IMR-90 (cell line): ENCODE results near the gene CD72. TPM values are rescaled to one million over a fixed set of nuclear protein-coding genes. Genes with fewer than 3 reads are reported as not detected.
A peak's percentile ranks its signal among the peaks of the same experiment; 100 is the strongest.

Source experiments
- ATAC-seq: fragments of 200-7000 bp; cut with Tn5 transposase; 2 replicates; pipeline ENCODE4 v1.9.1; 2020; ENCODE audit warnings: low read depth, mild to moderate bottlenecking, moderate library complexity
- Bru-seq: library from RNA; stranded (reverse); fragments of 400-500 nt; gene quantifications from one replicate; lab custom pipeline; 2021; lab: Mats Ljungman, UMichigan
- BruChase-seq, 2 experiments: library from RNA; stranded (reverse); fragments of 400-500 nt; gene quantifications; one replicate each; lab custom pipeline; 2021; lab: Mats Ljungman, UMichigan
- BruUV-seq: library from RNA; stranded (reverse); fragments of 400-500 nt; replicated peaks from 2 replicates; lab custom pipeline; 2021; lab: Mats Ljungman, UMichigan
- CTCF ChIA-PET: fragments of 300-600 bp; formaldehyde crosslinking; extraction: SDS; loops from one replicate; lab custom pipeline; 2021; ENCODE audit warnings: antibody characterized with exemption; lab: Yijun Ruan, JAX
- POLR2A ChIA-PET: fragments of 300-600 bp; sonication (Branson Sonifier 250); formaldehyde crosslinking; loops from one replicate; lab custom pipeline; 2022; ENCODE audit warnings: antibody characterized with exemption; ENCODE audit not compliant: unreplicated experiment; lab: Charles Lee
- DNase-seq: peaks from one replicate; pipeline ENCODE4 v3.0.0; 2013
- H2AFZ ChIP-seq: replicated peaks from 2 replicates; pipeline ENCODE3; 2013; ENCODE audit warnings: low read length, mild to moderate bottlenecking; ENCODE audit not compliant: poor library complexity
- H2AK5ac ChIP-seq: 2 replicates; pipeline ENCODE4 v1.6.1; 2013; ENCODE audit warnings: low read depth, low read length, inconsistent platforms
- H2AK9ac ChIP-seq: replicated peaks from 2 replicates; pipeline ENCODE3; 2013; ENCODE audit warnings: mild to moderate bottlenecking, low read depth, low read length, moderate library complexity; ENCODE audit not compliant: poor library complexity
- H2BK120ac ChIP-seq: 2 replicates; pipeline ENCODE4 v1.6.1; 2013; ENCODE audit warnings: low read depth, low read length, inconsistent platforms
- H2BK15ac ChIP-seq: 3 replicates; pipeline ENCODE4 v1.6.1; 2013; ENCODE audit warnings: low read depth, low read length, inconsistent platforms
- H2BK20ac ChIP-seq: 2 replicates; pipeline ENCODE4 v1.6.1; 2013; ENCODE audit warnings: low read depth, mild to moderate bottlenecking, inconsistent platforms, low read length, moderate library complexity
- H2BK5ac ChIP-seq: 2 replicates; pipeline ENCODE4 v1.6.1; 2013; ENCODE audit warnings: mild to moderate bottlenecking, low read depth, low read length, inconsistent platforms; ENCODE audit not compliant: poor library complexity, severe bottlenecking
- H3K14ac ChIP-seq: replicated peaks from 2 replicates; pipeline ENCODE4 v1.6.1; 2013; ENCODE audit warnings: low read depth, low read length, inconsistent platforms
- H3K18ac ChIP-seq: 2 replicates; pipeline ENCODE4 v1.6.1; 2013; ENCODE audit warnings: low read depth, low read length, control low read depth
- H3K23ac ChIP-seq: 2 replicates; pipeline ENCODE4 v1.6.1; 2013; ENCODE audit warnings: low read depth, low read length, inconsistent platforms
- H3K27ac ChIP-seq: 2 replicates; pipeline ENCODE4 v1.5.1; 2013; ENCODE audit warnings: mild to moderate bottlenecking, control low read depth, low read length; ENCODE audit not compliant: insufficient read depth
- H3K27me3 ChIP-seq: 2 replicates; pipeline ENCODE4 v1.6.1; 2013; ENCODE audit warnings: low read length; ENCODE audit not compliant: control insufficient read depth, insufficient read depth
- H3K36me3 ChIP-seq: 2 replicates; pipeline ENCODE4 v1.6.1; 2013; ENCODE audit warnings: low read length, mixed read lengths; ENCODE audit not compliant: control insufficient read depth, insufficient read depth
- H3K4ac ChIP-seq: 2 replicates; pipeline ENCODE4 v1.6.1; 2013; ENCODE audit warnings: low read depth, low read length, inconsistent platforms
- H3K4me1 ChIP-seq: 2 replicates; pipeline ENCODE4 v1.6.1; 2013; ENCODE audit warnings: low read length, mixed read lengths; ENCODE audit not compliant: control insufficient read depth, insufficient read depth
- H3K4me2 ChIP-seq: 2 replicates; pipeline ENCODE4 v1.6.1; 2013; ENCODE audit warnings: low read depth, mild to moderate bottlenecking, control low read depth, low read length, moderate library complexity
- H3K4me3 ChIP-seq: 2 replicates; pipeline ENCODE4 v1.5.1; 2013; ENCODE audit warnings: low read depth, mild to moderate bottlenecking, control low read depth, low read length, moderate library complexity; ENCODE audit not compliant: insufficient read depth
- H3K56ac ChIP-seq: 2 replicates; pipeline ENCODE4 v1.6.1; 2013; ENCODE audit warnings: low read length, inconsistent platforms; ENCODE audit not compliant: insufficient read depth; ENCODE audit errors: extremely low read depth
- H3K79me1 ChIP-seq, 2 experiments: 2 replicates each; pipeline ENCODE4 v1.6.1; 2013; ENCODE audit warnings: low read length in 2 of 2, inconsistent platforms in 1 of 2, low read depth in 1 of 2
- H3K9ac ChIP-seq: 2 replicates; pipeline ENCODE4 v1.6.1; 2013; ENCODE audit warnings: low read depth, low read length, control low read depth
- H3K9me1 ChIP-seq: 2 replicates; pipeline ENCODE4 v1.6.1; 2013; ENCODE audit warnings: low read length, inconsistent platforms; ENCODE audit not compliant: insufficient read depth
- H3K9me3 ChIP-seq: 2 replicates; pipeline ENCODE4 v1.6.1; 2013; ENCODE audit warnings: low read length; ENCODE audit not compliant: control insufficient read depth, insufficient read depth
- H4K20me1 ChIP-seq: 2 replicates; pipeline ENCODE4 v1.6.1; 2013; ENCODE audit warnings: low read length, inconsistent platforms; ENCODE audit not compliant: insufficient read depth
- H4K5ac ChIP-seq: 2 replicates; pipeline ENCODE4 v1.6.1; 2013; ENCODE audit warnings: mild to moderate bottlenecking, low read depth, low read length, control low read depth
- H4K8ac ChIP-seq, 2 experiments: 2 replicates each; pipeline ENCODE4 v1.6.1; 2013; ENCODE audit warnings: low read depth in 2 of 2, low read length in 2 of 2, control low read depth in 1 of 2, inconsistent platforms in 1 of 2
- H4K91ac ChIP-seq: 2 replicates; pipeline ENCODE4 v1.6.1; 2013; ENCODE audit warnings: low read depth, low read length, inconsistent platforms; ENCODE audit not compliant: insufficient read depth
- BHLHE40 ChIP-seq: fragments of 150-350 bp; IDR thresholded peaks from 2 replicates; pipeline ENCODE4 v1.6.1; 2016; ENCODE audit warnings: mild to moderate bottlenecking, low read depth, low read length
- CHD1 ChIP-seq: IDR thresholded peaks from 2 replicates; pipeline ENCODE4 v1.6.1; 2012; ENCODE audit warnings: low read depth, low read length, improper control_type of control experiment
- FOS ChIP-seq: fragments of 150-350 bp; IDR thresholded peaks from 2 replicates; pipeline ENCODE4 v1.6.1; 2016; ENCODE audit warnings: low read depth, low read length
- MAFK ChIP-seq: IDR thresholded peaks from 2 replicates; pipeline ENCODE4 v1.6.1; 2012; ENCODE audit warnings: low read depth, low read length, improper control_type of control experiment
- MXI1 ChIP-seq: IDR thresholded peaks from 2 replicates; pipeline ENCODE4 v1.6.1; 2012; ENCODE audit warnings: low read depth, mild to moderate bottlenecking, low read length, moderate library complexity, borderline replicate concordance
- NFE2L2 ChIP-seq: fragments of 150-350 bp; IDR thresholded peaks from 2 replicates; pipeline ENCODE4 v1.6.1; 2016; ENCODE audit warnings: low read depth, mild to moderate bottlenecking, low read length
- POLR2A ChIP-seq: IDR thresholded peaks from 2 replicates; pipeline ENCODE4 v1.6.1; 2012; ENCODE audit warnings: mild to moderate bottlenecking, low read depth, low read length
- RCOR1 ChIP-seq: IDR thresholded peaks from 2 replicates; pipeline ENCODE4 v1.6.1; 2012; ENCODE audit warnings: mild to moderate bottlenecking, low read length, improper control_type of control experiment; ENCODE audit not compliant: insufficient replicate concordance
- RFX5 ChIP-seq: IDR thresholded peaks from 2 replicates; pipeline ENCODE4 v1.8.0; 2012; ENCODE audit warnings: low read depth, mild to moderate bottlenecking, low read length, moderate library complexity
- SMC3 ChIP-seq: fragments of 150-350 bp; IDR thresholded peaks from 2 replicates; pipeline ENCODE4 v1.6.1; 2016; ENCODE audit warnings: low read depth, mild to moderate bottlenecking, antibody characterized with exemption, low read length, moderate library complexity
- WGBS, 2 experiments: methylation state at CpG; one replicate each; pipeline versions ENCODE4 v1.1.5 to v1.1.7; 2013; ENCODE audit warnings: missing lambda C conversion rate in 2 of 2; ENCODE audit not compliant: insufficient read length in 1 of 2; ENCODE audit errors: extremely low coverage in 2 of 2; 5-methylcytosine and 5-hydroxymethylcytosine counted together
- dilution Hi-C: fragments of 300-500 bp; cut with HindIII; formaldehyde crosslinking; loops from one replicate; pipeline ENCODE4 v1.14.3; 2018; ENCODE audit warnings: low sequenced_read_pairs; ENCODE audit not compliant: unreplicated experiment
- in situ Hi-C: fragments of 300-500 bp; cut with MboI; formaldehyde crosslinking; loops from 3 replicates; pipeline ENCODE4 v1.14.3; 2019; ENCODE audit warnings: low sequenced_read_pairs, inconsistent platforms, mixed read lengths
- intact Hi-C: fragments of 100-400 bp; cut with micrococcal nuclease; formaldehyde crosslinking; loops from 2 replicates; pipeline ENCODE4 v1.10.0; 2022
- long read RNA-seq: library from polyadenylated mRNA; unstranded; transcript quantifications from one replicate; pipeline ENCODE4 v2.0.0, GENCODE V29; 2021; ENCODE audit not compliant: unreplicated experiment
- polyA plus RNA-seq, 3 experiments: library from polyadenylated mRNA; depleted of rRNA; stranded (reverse); fragments of >200 nt; gene quantifications; 2 replicates each; pipeline ENCODE4 v1.2.3, GENCODE V29; 2012; ENCODE audit warnings: low replicate concordance in 1 of 3
- total RNA-seq: library from RNA; depleted of rRNA; stranded (reverse); fragments of >200 nt; gene quantifications from 2 replicates; pipeline ENCODE4 v1.2.3, GENCODE V29; 2012; rRNA removed
- TF ChIP-seq, protein P1 (sequence below): fragments of 150-350 bp; IDR thresholded peaks from 2 replicates; pipeline ENCODE4 v1.6.1; 2016; ENCODE audit warnings: low read depth, mild to moderate bottlenecking, low read length, moderate library complexity, borderline replicate concordance
- TF ChIP-seq, protein P2 (sequence below): conservative IDR thresholded peaks from 2 replicates; pipeline ENCODE4 v1.5.1; 2012; ENCODE audit warnings: mild to moderate bottlenecking, low read depth, low read length, improper control_type of control experiment
- TF ChIP-seq, protein P3 (sequence below): fragments of 150-350 bp; IDR thresholded peaks from 2 replicates; pipeline ENCODE4 v1.6.1; 2017; ENCODE audit warnings: mild to moderate bottlenecking, antibody characterized with exemption, low read length, low read depth

Gene CD72, protein sequence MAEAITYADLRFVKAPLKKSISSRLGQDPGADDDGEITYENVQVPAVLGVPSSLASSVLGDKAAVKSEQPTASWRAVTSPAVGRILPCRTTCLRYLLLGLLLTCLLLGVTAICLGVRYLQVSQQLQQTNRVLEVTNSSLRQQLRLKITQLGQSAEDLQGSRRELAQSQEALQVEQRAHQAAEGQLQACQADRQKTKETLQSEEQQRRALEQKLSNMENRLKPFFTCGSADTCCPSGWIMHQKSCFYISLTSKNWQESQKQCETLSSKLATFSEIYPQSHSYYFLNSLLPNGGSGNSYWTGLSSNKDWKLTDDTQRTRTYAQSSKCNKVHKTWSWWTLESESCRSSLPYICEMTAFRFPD
- 0.36 TPM in 1 of 2 replicates, not detected in the other for total RNA-seq
- polyA plus RNA-seq (2012; rRNA removed) = 0.09 and 0.58 TPM in 2 replicates
- 0.06 and 0.46 TPM in 2 replicates for polyA plus RNA-seq (2012; cell fraction: cytosol; rRNA removed)
- 5.8 and 7.9 TPM in 2 replicates for polyA plus RNA-seq (2012; cell fraction: nucleus; rRNA removed; ENCODE audit: low replicate concordance)
- Bru-seq, nascent RNA = percentile 28 among the genes with signal in this experiment
- BruChase-seq, experiment 1, labeled RNA remaining after a 6-hour chase = percentile 45 among the genes with signal in this experiment
- percentile 43 among the genes with signal in this experiment for BruChase-seq, experiment 2, labeled RNA remaining after a 2-hour chase
- long read RNA-seq, partial matches to known transcripts = 0 of 3 reads
- long read RNA-seq, other reads (novel, unspliced or antisense) = 3 of 3 reads

DNA sequence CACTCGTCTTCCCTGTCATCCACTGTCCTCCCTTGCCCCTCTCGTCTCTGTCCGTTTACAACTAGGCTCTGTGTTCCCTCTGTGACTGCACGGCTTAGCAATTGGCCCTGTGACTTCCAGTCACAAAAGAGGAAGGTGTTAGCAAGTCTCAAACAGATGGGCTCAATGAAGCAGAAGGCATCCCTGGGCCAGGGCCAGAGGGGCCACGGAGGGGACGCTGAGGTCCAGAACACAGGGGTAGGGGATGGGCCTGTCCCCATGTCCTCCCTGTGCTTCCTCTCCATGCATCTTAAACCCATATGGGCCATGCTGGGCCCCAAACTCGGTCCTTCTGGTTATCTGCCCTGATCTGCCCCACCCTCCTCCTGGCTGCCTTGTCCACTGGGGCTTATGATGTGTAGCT lies at the start of gene CD72:
TSS of gene CD72 (minus strand) at position 89 of the 403 bp plus-strand sequence. CDS start 110 bp downstream, outside the sequence.
- no peaks in the 10 kb centered on the region for H3K36me3 ChIP-seq
- no peak within 1 kb of the TSS for H2AK5ac ChIP-seq
- H3K18ac ChIP-seq = no peak within 1 kb of the TSS
- peak within 1 kb of the TSS; percentile 75 for H3K23ac ChIP-seq
- peak within 1 kb of the TSS; percentile 43 for H3K4me3 ChIP-seq
- peak within 1 kb of the TSS; percentile 94 for H2AFZ ChIP-seq
- no peak for ATAC-seq
- no peak within 1 kb of the TSS for H2AK9ac ChIP-seq
- TF ChIP-seq, protein P1, sequence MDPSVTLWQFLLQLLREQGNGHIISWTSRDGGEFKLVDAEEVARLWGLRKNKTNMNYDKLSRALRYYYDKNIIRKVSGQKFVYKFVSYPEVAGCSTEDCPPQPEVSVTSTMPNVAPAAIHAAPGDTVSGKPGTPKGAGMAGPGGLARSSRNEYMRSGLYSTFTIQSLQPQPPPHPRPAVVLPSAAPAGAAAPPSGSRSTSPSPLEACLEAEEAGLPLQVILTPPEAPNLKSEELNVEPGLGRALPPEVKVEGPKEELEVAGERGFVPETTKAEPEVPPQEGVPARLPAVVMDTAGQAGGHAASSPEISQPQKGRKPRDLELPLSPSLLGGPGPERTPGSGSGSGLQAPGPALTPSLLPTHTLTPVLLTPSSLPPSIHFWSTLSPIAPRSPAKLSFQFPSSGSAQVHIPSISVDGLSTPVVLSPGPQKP = no peak
- TF ChIP-seq, protein P2, sequence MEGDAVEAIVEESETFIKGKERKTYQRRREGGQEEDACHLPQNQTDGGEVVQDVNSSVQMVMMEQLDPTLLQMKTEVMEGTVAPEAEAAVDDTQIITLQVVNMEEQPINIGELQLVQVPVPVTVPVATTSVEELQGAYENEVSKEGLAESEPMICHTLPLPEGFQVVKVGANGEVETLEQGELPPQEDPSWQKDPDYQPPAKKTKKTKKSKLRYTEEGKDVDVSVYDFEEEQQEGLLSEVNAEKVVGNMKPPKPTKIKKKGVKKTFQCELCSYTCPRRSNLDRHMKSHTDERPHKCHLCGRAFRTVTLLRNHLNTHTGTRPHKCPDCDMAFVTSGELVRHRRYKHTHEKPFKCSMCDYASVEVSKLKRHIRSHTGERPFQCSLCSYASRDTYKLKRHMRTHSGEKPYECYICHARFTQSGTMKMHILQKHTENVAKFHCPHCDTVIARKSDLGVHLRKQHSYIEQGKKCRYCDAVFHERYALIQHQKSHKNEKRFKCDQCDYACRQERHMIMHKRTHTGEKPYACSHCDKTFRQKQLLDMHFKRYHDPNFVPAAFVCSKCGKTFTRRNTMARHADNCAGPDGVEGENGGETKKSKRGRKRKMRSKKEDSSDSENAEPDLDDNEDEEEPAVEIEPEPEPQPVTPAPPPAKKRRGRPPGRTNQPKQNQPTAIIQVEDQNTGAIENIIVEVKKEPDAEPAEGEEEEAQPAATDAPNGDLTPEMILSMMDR = no peak
- TF ChIP-seq FOS (no peak), BHLHE40 (no peak), RFX5 (no peak), SMC3 (no peak), RCOR1 (no peak), NFE2L2 (no peak), CHD1 (no peak), POLR2A (no peak), MAFK (no peak), MXI1 (no peak)
- TF ChIP-seq, protein P3, sequence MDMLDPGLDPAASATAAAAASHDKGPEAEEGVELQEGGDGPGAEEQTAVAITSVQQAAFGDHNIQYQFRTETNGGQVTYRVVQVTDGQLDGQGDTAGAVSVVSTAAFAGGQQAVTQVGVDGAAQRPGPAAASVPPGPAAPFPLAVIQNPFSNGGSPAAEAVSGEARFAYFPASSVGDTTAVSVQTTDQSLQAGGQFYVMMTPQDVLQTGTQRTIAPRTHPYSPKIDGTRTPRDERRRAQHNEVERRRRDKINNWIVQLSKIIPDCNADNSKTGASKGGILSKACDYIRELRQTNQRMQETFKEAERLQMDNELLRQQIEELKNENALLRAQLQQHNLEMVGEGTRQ = no peak
- H3K9me3 ChIP-seq = no peaks in the 10 kb centered on the region; the same call in 1 of the 2 replicates
- ChIA-PET CTCF (no interaction called here), POLR2A (no interaction called here)
- no peak within 1 kb of the TSS for H2BK120ac ChIP-seq
- H3K27me3 ChIP-seq = peaks cover 66% of the 10 kb centered on the region
- H2BK20ac ChIP-seq = no peak within 1 kb of the TSS
- H4K91ac ChIP-seq = no peak within 1 kb of the TSS
- peak within 1 kb of the TSS; percentile 56; the same call in 1 of the 2 replicates for H3K4ac ChIP-seq
- no peak within 1 kb of the TSS for H3K27ac ChIP-seq
- H4K20me1 ChIP-seq = no peaks in the 10 kb centered on the region
- no peak within 1 kb of the TSS for H3K56ac ChIP-seq
- no peaks in the 10 kb centered on the region for H3K4me1 ChIP-seq
- H3K9ac ChIP-seq = peak within 1 kb of the TSS; percentile 42
- no peak for DNase-seq
- H3K79me1 ChIP-seq = no peaks in the 10 kb centered on the region
- peak within 1 kb of the TSS; percentile 84 for H3K4me2 ChIP-seq
- H4K5ac ChIP-seq = peak within 1 kb of the TSS; percentile 49; the same call in 1 of the 2 replicates
- no peaks in the 10 kb centered on the region for H3K9me1 ChIP-seq
- no peak within 1 kb of the TSS for H2BK15ac ChIP-seq
- in situ Hi-C loops = no loop called here
- no CpG with 5 or more reads among the region's 7 CpGs for WGBS, 2 experiments
- intact Hi-C loops = no loop called here
- H4K8ac ChIP-seq = peak within 1 kb of the TSS; percentile 87 to 90; a peak in 3 of 4 replicates
- no TSS peak for BruUV-seq
- no peak within 1 kb of the TSS for H2BK5ac ChIP-seq
- H3K14ac ChIP-seq = 0 out of 2 replicates have a peak within 1 kb of the TSS, but pooled peaks have one; percentile 29
- dilution Hi-C loops = no loop called here
